SK-N-SH (cell line): Measurements from ENCODE around the gene SLC25A25. TPM values are rescaled to one million over a fixed set of nuclear protein-coding genes. Genes with fewer than 3 reads are reported as not detected.

ENCODE experiments used
- CTCF ChIA-PET: fragments of 300-600, 350-600 bp; formaldehyde crosslinking; extraction: SDS; loops from one replicate; lab custom pipeline; 2021; lab: Yijun Ruan, JAX
- POLR2A ChIA-PET: fragments of 350-600 bp; sonication (Branson Sonifier 250); formaldehyde crosslinking; extraction: SDS; loops from one replicate; lab custom pipeline; 2020; ENCODE audit warnings: antibody characterized with exemption, inconsistent platforms; lab: Yijun Ruan, JAX
- DNase-seq: peaks from one replicate; pipeline ENCODE4 v3.0.0; 2012
- H2AFZ ChIP-seq: fragments of 200-600 bp; sonication (generic); 2 replicates; pipeline ENCODE4 v1.8.1; 2016; ENCODE audit warnings: antibody characterized with exemption, mild to moderate bottlenecking, low read depth
- H3F3A ChIP-seq: fragments of 200-600 bp; sonication (generic); replicated peaks from 2 replicates; pipeline ENCODE3; 2016; ENCODE audit warnings: antibody characterized with exemption, mild to moderate bottlenecking; ENCODE audit not compliant: insufficient read depth
- H3K27ac ChIP-seq, 2 experiments: fragments of 200-500 bp in 1 of 2; fragments of 200-600 bp in 1 of 2; sonication (Bioruptor generic) in 1 of 2; sonication (generic), shearing (Covaris generic) in 1 of 2; 2 replicates each; pipeline versions ENCODE4 v1.5.1 to v1.6.1; 2014 to 2016; ENCODE audit warnings: low read depth in 2 of 2, inconsistent platforms in 1 of 2, low read length in 1 of 2, mild to moderate bottlenecking in 1 of 2, mixed read lengths in 1 of 2
- H3K27me3 ChIP-seq: fragments of 200-600 bp; sonication (generic), shearing (Covaris generic); 2 replicates; pipeline ENCODE4 v1.6.1; 2016; ENCODE audit warnings: mixed run types; ENCODE audit not compliant: insufficient read depth
- H3K36me3 ChIP-seq, 2 experiments: fragments of 200-500 bp in 1 of 2; fragments of 200-600 bp in 1 of 2; sonication (Bioruptor generic) in 1 of 2; sonication (generic) in 1 of 2; replicated peaks in 1 of 2; 2 replicates each; pipeline versions ENCODE3 to v1.5.1; 2014 to 2016; ENCODE audit warnings: low read length in 1 of 2, mild to moderate bottlenecking in 1 of 2; ENCODE audit not compliant: insufficient read depth in 2 of 2, control insufficient read depth in 1 of 2
- H3K4me1 ChIP-seq, 2 experiments: fragments of 200-500 bp in 1 of 2; fragments of 200-600 bp in 1 of 2; sonication (Bioruptor generic) in 1 of 2; sonication (generic), shearing (Covaris generic) in 1 of 2; 2 replicates each; pipeline versions ENCODE4 v1.5.1 to v1.6.1; 2014 to 2016; ENCODE audit warnings: low read depth in 1 of 2, low read length in 1 of 2, mixed run types in 1 of 2; ENCODE audit not compliant: insufficient read depth in 2 of 2, control insufficient read depth in 1 of 2
- H3K4me2 ChIP-seq: fragments of 200-600 bp; sonication (generic), shearing (Covaris generic); 2 replicates; pipeline ENCODE4 v1.6.1; 2017; ENCODE audit warnings: mixed run types
- H3K4me3 ChIP-seq, 2 experiments: fragments of 200-500 bp in 1 of 2; fragments of 200-600 bp in 1 of 2; sonication (Bioruptor generic) in 1 of 2; sonication (generic), shearing (Covaris generic) in 1 of 2; 2 replicates each; pipeline versions ENCODE4 v1.5.1 to v1.8.1; 2014 to 2016; ENCODE audit warnings: low read depth in 2 of 2, inconsistent platforms in 1 of 2, low read length in 1 of 2, mild to moderate bottlenecking in 1 of 2, mixed read lengths in 1 of 2, moderate library complexity in 1 of 2
- H3K79me2 ChIP-seq: fragments of 200-600 bp; sonication (generic); 2 replicates; pipeline ENCODE4 v1.8.1; 2017; ENCODE audit warnings: mild to moderate bottlenecking; ENCODE audit not compliant: insufficient read depth
- H3K9ac ChIP-seq: fragments of 200-600 bp; sonication (generic); 2 replicates; pipeline ENCODE4 v1.6.1; 2017; ENCODE audit warnings: mixed run types
- H3K9me2 ChIP-seq: fragments of 200-600 bp; sonication (generic); 2 replicates; pipeline ENCODE4 v1.6.1; 2017; ENCODE audit warnings: mixed run types
- H3K9me3 ChIP-seq: fragments of 200-600 bp; sonication (generic); 2 replicates; pipeline ENCODE4 v1.6.1; 2017; ENCODE audit warnings: mixed run types, mild to moderate bottlenecking, moderate library complexity
- H4K20me1 ChIP-seq: fragments of 200-600 bp; sonication (generic); 2 replicates; pipeline ENCODE4 v1.6.1; 2017; ENCODE audit warnings: mild to moderate bottlenecking, mixed run types; ENCODE audit not compliant: insufficient read depth
- CHD2 ChIP-seq: fragments of 150-350 bp; IDR thresholded peaks from 2 replicates; pipeline ENCODE4 v1.6.1; 2018; ENCODE audit warnings: low read length; ENCODE audit not compliant: partially characterized antibody
- ELF1 ChIP-seq: IDR thresholded peaks from 2 replicates; pipeline ENCODE4 v1.4.0; 2012
- EP300 ChIP-seq, 2 experiments: IDR thresholded peaks; 2 replicates each; pipeline versions ENCODE4 v1.4.0 to v1.6.1; 2012; ENCODE audit warnings: borderline replicate concordance in 1 of 2, low read depth in 1 of 2, low read length in 1 of 2
- EZH2phosphoT487 ChIP-seq: fragments of 200-600 bp; sonication (generic); IDR thresholded peaks from 2 replicates; pipeline ENCODE4 v1.6.1; 2017; ENCODE audit warnings: low read depth, mixed run types, mild to moderate bottlenecking, antibody characterized with exemption, moderate library complexity, borderline replicate concordance
- FOSL2 ChIP-seq: IDR thresholded peaks from 2 replicates; pipeline ENCODE4 v1.4.0; 2012; ENCODE audit warnings: low read depth, mild to moderate bottlenecking, moderate library complexity, borderline replicate concordance
- FOXJ3 ChIP-seq: sonication (generic); formaldehyde crosslinking; IDR thresholded peaks from 2 replicates; pipeline ENCODE4 v1.5.1; 2020; ENCODE audit warnings: mild to moderate bottlenecking, missing genetic modification reagents
- MEF2A ChIP-seq: IDR thresholded peaks from 2 replicates; pipeline ENCODE4 v1.4.0; 2012; ENCODE audit warnings: low read depth, borderline replicate concordance
- MXI1 ChIP-seq: IDR thresholded peaks from 2 replicates; pipeline ENCODE4 v1.6.1; 2012; ENCODE audit warnings: mild to moderate bottlenecking, low read depth, low read length, improper control_type of control experiment
- PBX3 ChIP-seq: IDR thresholded peaks from 2 replicates; pipeline ENCODE4; 2012
- POLR2AphosphoS5 ChIP-seq: IDR thresholded peaks from 2 replicates; pipeline ENCODE4 v1.6.1; 2012; ENCODE audit warnings: low read depth, low read length
- RAD21 ChIP-seq: IDR thresholded peaks from 2 replicates; pipeline ENCODE4 v1.6.1; 2012; ENCODE audit warnings: mild to moderate bottlenecking, low read length
- RFX5 ChIP-seq: IDR thresholded peaks from 2 replicates; pipeline ENCODE4 v1.6.1; 2012; ENCODE audit warnings: mild to moderate bottlenecking, improper control_type of control experiment, low read length
- SIN3A ChIP-seq: IDR thresholded peaks from 2 replicates; pipeline ENCODE4 v1.6.1; 2012; ENCODE audit warnings: low read depth, mild to moderate bottlenecking, low read length, moderate library complexity, borderline replicate concordance
- SMC3 ChIP-seq: IDR thresholded peaks from 2 replicates; pipeline ENCODE4 v1.6.1; 2012; ENCODE audit warnings: low read depth, low read length, improper control_type of control experiment
- TCF12 ChIP-seq: IDR thresholded peaks from 2 replicates; pipeline ENCODE4 v1.4.0; 2012
- YY1 ChIP-seq: IDR thresholded peaks from 2 replicates; pipeline ENCODE4 v1.4.0; 2012; ENCODE audit warnings: low read depth, mild to moderate bottlenecking
- ZBTB33 ChIP-seq: IDR thresholded peaks from 2 replicates; pipeline ENCODE4 v1.4.0; 2012; ENCODE audit warnings: low read depth, borderline replicate concordance
- WGBS: methylation state at CpG from one replicate; pipeline ENCODE4 v1.1.6; 2017; ENCODE audit warnings: low lambda C conversion rate; 5-methylcytosine and 5-hydroxymethylcytosine counted together
- polyA plus RNA-seq, 3 experiments: library from polyadenylated mRNA; depleted of rRNA; stranded (reverse); fragments of >200 nt; gene quantifications; 2 replicates each; pipeline ENCODE4 v1.2.3, GENCODE V29; 2012
- TF ChIP-seq, protein P1 (sequence below): fragments of 150-350 bp; IDR thresholded peaks from 2 replicates; pipeline ENCODE4 v1.6.1; 2016; ENCODE audit warnings: mild to moderate bottlenecking, low read depth, low read length

SLC25A25 gene
- polyA plus RNA-seq, 1 of the 3 experiments (the other 2 are of a cell fraction) = 12.1 TPM

- no peak for TF ChIP-seq PBX3
- no peak for TF ChIP-seq FOSL2
Observed at GRCh38 chr9:128088253-128088945, 20.4 kb downstream of the SLC25A25 start (continued).

DNA sequence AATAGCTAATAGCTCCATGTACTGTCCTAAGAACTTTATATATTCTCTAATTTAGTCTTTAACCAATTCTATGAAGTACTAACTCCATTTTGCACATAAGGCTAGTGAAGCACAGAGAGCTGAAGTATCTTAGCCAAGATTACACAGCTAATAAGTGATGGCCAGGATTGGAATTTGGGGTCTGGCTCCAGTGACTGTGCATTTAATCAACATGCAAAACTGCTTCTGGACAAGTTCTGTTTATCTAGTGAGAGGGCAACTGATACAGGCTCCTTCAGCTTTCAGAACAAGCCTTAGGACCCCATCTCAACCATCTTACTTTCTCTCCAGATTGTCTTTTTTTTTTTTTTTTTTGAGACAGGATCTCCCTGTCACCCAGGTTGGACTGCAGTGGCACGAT is 21.3 kb downstream of the SLC25A25 start:
- Histone ChIP-seq H3K36me3 (no peaks in the 10 kb centered on the region), H3K27me3 (no peaks in the 10 kb centered on the region), H2AFZ (no peak overlapping the region), H3K9ac (no peak overlapping the region), H3K4me1 (peaks cover 28 to 33% of the 10 kb centered on the region in 2 experiments), H3K9me3 (no peaks in the 10 kb centered on the region), H3K27ac (no peak overlapping the region), H3K9me2 (no peaks in the 10 kb centered on the region), H3K4me2 (no peak overlapping the region), H3F3A (peaks cover 19% of the 10 kb centered on the region), H3K4me3 (no peak overlapping the region), H3K79me2 (peaks cover 93% of the 10 kb centered on the region), H4K20me1 (no peaks in the 10 kb centered on the region)
- no peak for DNase-seq
- TF ChIP-seq FOXJ3 (CRISPR knock-in tag) (no peak), MEF2A (no peak), SIN3A (no peak), ZBTB33 (no peak), CHD2 (no peak), RFX5 (no peak), RAD21 (no peak), EZH2phosphoT487 (no peak), TCF12 (no peak), PBX3 (no peak), ELF1 (no peak), SMC3 (no peak), MXI1 (no peak), POLR2AphosphoS5 (no peak), EP300 (IDR thresholded peaks at IDR 0.05; ENCODE audit: borderline replicate concordance in 1 of 2, low read depth in 1 of 2, low read length in 1 of 2) (no peak), YY1 (no peak)
- TF ChIP-seq, protein P1, sequence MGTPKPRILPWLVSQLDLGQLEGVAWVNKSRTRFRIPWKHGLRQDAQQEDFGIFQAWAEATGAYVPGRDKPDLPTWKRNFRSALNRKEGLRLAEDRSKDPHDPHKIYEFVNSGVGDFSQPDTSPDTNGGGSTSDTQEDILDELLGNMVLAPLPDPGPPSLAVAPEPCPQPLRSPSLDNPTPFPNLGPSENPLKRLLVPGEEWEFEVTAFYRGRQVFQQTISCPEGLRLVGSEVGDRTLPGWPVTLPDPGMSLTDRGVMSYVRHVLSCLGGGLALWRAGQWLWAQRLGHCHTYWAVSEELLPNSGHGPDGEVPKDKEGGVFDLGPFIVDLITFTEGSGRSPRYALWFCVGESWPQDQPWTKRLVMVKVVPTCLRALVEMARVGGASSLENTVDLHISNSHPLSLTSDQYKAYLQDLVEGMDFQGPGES = no peak
- ChIA-PET CTCF (interaction anchor here (0.6 to 4.2 kb wide), 2 partner anchors 28 to 50 kb away, joined by 4 to 23 read pairs; no protein-coding TSS in a partner anchor), POLR2A (no interaction called here)
- 90% methylated on average over 1 of the region's 1 CpG for WGBS
